ENCODE data around the gene GPR39. TPM values are rescaled to one million over a fixed set of nuclear protein-coding genes. Genes with fewer than 3 reads are reported as not detected.

GPR39 gene
- total and polyA plus RNA-seq, 12 donors = 0.10 to 0.28 (median 0.17) TPM; not detected in 7

DNA sequence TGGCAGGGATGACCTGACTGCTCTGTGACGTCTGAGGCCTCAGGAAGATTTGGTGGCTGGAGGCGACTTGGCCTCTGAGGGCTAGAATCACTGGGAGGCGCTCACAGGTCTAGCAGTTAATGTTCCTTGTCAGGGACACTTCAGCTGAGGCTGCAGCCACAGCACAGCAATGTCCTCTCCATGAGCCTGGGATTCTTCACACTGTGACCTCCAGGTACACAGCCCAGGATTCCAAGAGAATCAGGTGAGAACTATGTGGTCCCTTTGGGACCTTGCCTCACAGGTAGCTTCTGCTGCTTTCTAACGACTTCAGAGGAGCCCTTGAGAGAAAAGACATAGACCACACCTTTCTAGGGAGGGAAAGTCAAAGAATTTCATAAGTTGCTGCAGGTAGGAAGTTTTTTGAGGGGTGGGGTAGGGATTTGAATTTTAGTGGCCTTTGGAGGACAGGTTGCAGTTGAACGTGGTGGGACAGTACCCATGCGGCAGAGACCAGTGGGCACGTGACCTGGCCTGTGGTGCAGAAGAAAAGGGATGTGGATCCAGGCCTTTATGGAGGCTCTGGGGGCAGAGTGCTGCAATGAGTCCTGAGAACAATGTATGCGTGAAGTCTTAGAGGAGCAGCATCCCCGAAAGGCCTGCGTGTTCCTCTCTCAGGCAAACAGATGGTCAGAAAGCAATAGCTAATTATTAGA lies 167.2 kb downstream of the GPR39 start:
- H3K4me3 ChIP-seq = no peak overlapping the region
- no peaks in the 10 kb centered on the region for H3K27me3 ChIP-seq
- WGBS, 4 donors = 81 to 85% (median 83%) methylated on average over 10 of the region's 10 CpGs
- no peaks in the 10 kb centered on the region for H3K36me3 ChIP-seq (replicated peaks in 1 of 2)
- TF ChIP-seq, protein P1, sequence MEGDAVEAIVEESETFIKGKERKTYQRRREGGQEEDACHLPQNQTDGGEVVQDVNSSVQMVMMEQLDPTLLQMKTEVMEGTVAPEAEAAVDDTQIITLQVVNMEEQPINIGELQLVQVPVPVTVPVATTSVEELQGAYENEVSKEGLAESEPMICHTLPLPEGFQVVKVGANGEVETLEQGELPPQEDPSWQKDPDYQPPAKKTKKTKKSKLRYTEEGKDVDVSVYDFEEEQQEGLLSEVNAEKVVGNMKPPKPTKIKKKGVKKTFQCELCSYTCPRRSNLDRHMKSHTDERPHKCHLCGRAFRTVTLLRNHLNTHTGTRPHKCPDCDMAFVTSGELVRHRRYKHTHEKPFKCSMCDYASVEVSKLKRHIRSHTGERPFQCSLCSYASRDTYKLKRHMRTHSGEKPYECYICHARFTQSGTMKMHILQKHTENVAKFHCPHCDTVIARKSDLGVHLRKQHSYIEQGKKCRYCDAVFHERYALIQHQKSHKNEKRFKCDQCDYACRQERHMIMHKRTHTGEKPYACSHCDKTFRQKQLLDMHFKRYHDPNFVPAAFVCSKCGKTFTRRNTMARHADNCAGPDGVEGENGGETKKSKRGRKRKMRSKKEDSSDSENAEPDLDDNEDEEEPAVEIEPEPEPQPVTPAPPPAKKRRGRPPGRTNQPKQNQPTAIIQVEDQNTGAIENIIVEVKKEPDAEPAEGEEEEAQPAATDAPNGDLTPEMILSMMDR (IDR thresholded peaks at IDR 0.05) = no peak
- TF ChIP-seq POLR2A (IDR thresholded peaks at IDR 0.05) = no peak
- no peak for DNase-seq
- no peak overlapping the region for H3K27ac ChIP-seq
- no peaks in the 10 kb centered on the region for H3K9me3 ChIP-seq (replicated peaks in 1 of 3)
- H3K4me1 ChIP-seq (replicated peaks in 1 of 2) = no peaks in the 10 kb centered on the region
- intact Hi-C loops (cut with DNase I) = no loop called here

GRCh38 chr2:132584976-132585817 lies 168.6 kb downstream of the GPR39 start:
- H3K4me1 ChIP-seq (replicated peaks in 1 of 2) = no peaks in the 10 kb centered on the region
- H3K27me3 ChIP-seq = no peaks in the 10 kb centered on the region
- TF ChIP-seq POLR2A (IDR thresholded peaks at IDR 0.05) = no peak
- TF ChIP-seq, protein P1 (IDR thresholded peaks at IDR 0.05) = no peak
- no peak overlapping the region for H3K27ac ChIP-seq
- no peaks in the 10 kb centered on the region for H3K36me3 ChIP-seq (replicated peaks in 1 of 2)
- 92 to 94% (median 93%) methylated on average over 31 to 36 of the region's 36 CpGs for WGBS, 4 donors
- intact Hi-C loops (cut with DNase I) = no loop called here
- H3K9me3 ChIP-seq (replicated peaks in 1 of 3) = no peaks in the 10 kb centered on the region
- no peak overlapping the region for H3K4me3 ChIP-seq
- no peak for DNase-seq

- DNase-seq = no peak
- no peaks in the 10 kb centered on the region for H3K27me3 ChIP-seq
- 76 to 83% (median 81%) methylated on average over 14 of the region's 14 CpGs for whole genome bisulfite sequencing, 4 donors
- TF ChIP-seq POLR2A (IDR thresholded peaks at IDR 0.05) = no peak
- TF ChIP-seq, protein P1 (IDR thresholded peaks at IDR 0.05) = no peak
- H3K36me3 ChIP-seq (replicated peaks in 1 of 2) = no peaks in the 10 kb centered on the region
- intact Hi-C loops (cut with DNase I) = no loop called here
- H3K4me1 ChIP-seq (replicated peaks in 1 of 2) = no peaks in the 10 kb centered on the region
- no peak overlapping the region for H3K27ac ChIP-seq
- H3K9me3 ChIP-seq (replicated peaks in 1 of 3) = no peaks in the 10 kb centered on the region
- H3K4me3 ChIP-seq = no peak overlapping the region
Measured at GRCh38 chr2:132586101-132586511, 169.5 kb downstream of the GPR39 start.

GRCh38 chr2:132586835-132587234 lies 170.2 kb downstream of the GPR39 start:
- no peaks in the 10 kb centered on the region for H3K36me3 ChIP-seq (replicated peaks in 1 of 2)
- TF ChIP-seq POLR2A (IDR thresholded peaks at IDR 0.05) = no peak
- TF ChIP-seq, protein P1 (IDR thresholded peaks at IDR 0.05) = no peak
- intact Hi-C loops (cut with DNase I) = no loop called here
- H3K27me3 ChIP-seq = no peaks in the 10 kb centered on the region
- H3K4me3 ChIP-seq = no peak overlapping the region
- no peak for DNase-seq
- no peaks in the 10 kb centered on the region for H3K4me1 ChIP-seq (replicated peaks in 1 of 2)
- no peaks in the 10 kb centered on the region for H3K9me3 ChIP-seq (replicated peaks in 1 of 3)
- H3K27ac ChIP-seq = no peak overlapping the region
- 84 to 91% (median 90%) methylated on average over 3 of the region's 3 CpGs for WGBS, 4 donors

Data from adrenal gland (tissue), 12 donors.